ENCODE data around the gene ITGA5.

The ITGA5 gene

GRCh38 chr12:54377797-54378515, 41.1 kb downstream of the ITGA5 start:
- in situ Hi-C loops (cut with HindIII; ENCODE audit: low pct_ligation_motif_present, low pct_unique_long_range_greater_than_20kb, low sequenced_read_pairs): no loop called here
- DNase-seq: no peak

GRCh38 chr12:54377007-54377406, 42.1 kb downstream of the ITGA5 start:
- no peak for DNase-seq
- in situ Hi-C loops (cut with HindIII; ENCODE audit: low pct_ligation_motif_present, low pct_unique_long_range_greater_than_20kb, low sequenced_read_pairs): no loop called here

- in situ Hi-C loops (cut with HindIII; ENCODE audit: low pct_ligation_motif_present, low pct_unique_long_range_greater_than_20kb, low sequenced_read_pairs): no loop called here
- no peak for DNase-seq
Measured at GRCh38 chr12:54376596-54376995, 42.5 kb downstream of the ITGA5 start.

- DNase-seq: no peak
- in situ Hi-C loops (cut with HindIII; ENCODE audit: low pct_ligation_motif_present, low pct_unique_long_range_greater_than_20kb, low sequenced_read_pairs): no loop called here
Measured at GRCh38 chr12:54375259-54375579, 43.8 kb downstream of the ITGA5 start.

- DNase-seq: no peak
- in situ Hi-C loops (cut with HindIII; ENCODE audit: low pct_ligation_motif_present, low pct_unique_long_range_greater_than_20kb, low sequenced_read_pairs): no loop called here
Measured at GRCh38 chr12:54374562-54375258, 44.4 kb downstream of the ITGA5 start.

GRCh38 chr12:54373649-54374561, 45.2 kb downstream of the ITGA5 start:
- DNase-seq: no peak
- in situ Hi-C loops (cut with HindIII; ENCODE audit: low pct_ligation_motif_present, low pct_unique_long_range_greater_than_20kb, low sequenced_read_pairs): no loop called here

- in situ Hi-C loops (cut with HindIII; ENCODE audit: low pct_ligation_motif_present, low pct_unique_long_range_greater_than_20kb, low sequenced_read_pairs): no loop called here
- no peak for DNase-seq
Measured at GRCh38 chr12:54372113-54372806, 46.8 kb downstream of the ITGA5 start.

- in situ Hi-C loops (cut with HindIII; ENCODE audit: low pct_ligation_motif_present, low pct_unique_long_range_greater_than_20kb, low sequenced_read_pairs): no loop called here
- no peak for DNase-seq
Measured at GRCh38 chr12:54371328-54372112, 47.5 kb downstream of the ITGA5 start.

- peak; percentile 92 for DNase-seq
- in situ Hi-C loops (cut with HindIII; ENCODE audit: low pct_ligation_motif_present, low pct_unique_long_range_greater_than_20kb, low sequenced_read_pairs): no loop called here
Measured at GRCh38 chr12:54370171-54370730, 48.8 kb downstream of the ITGA5 start.

GRCh38 chr12:54369597-54370131, 49.4 kb downstream of the ITGA5 start:
- in situ Hi-C loops (cut with HindIII; ENCODE audit: low pct_ligation_motif_present, low pct_unique_long_range_greater_than_20kb, low sequenced_read_pairs): no loop called here

GRCh38 chr12:54368709-54369596, 50.1 kb downstream of the ITGA5 start:
- peak; percentile 93 for DNase-seq
- in situ Hi-C loops (cut with HindIII; ENCODE audit: low pct_ligation_motif_present, low pct_unique_long_range_greater_than_20kb, low sequenced_read_pairs): no loop called here

More at GRCh38 chr12:54369597-54370131, 49.4 kb downstream of the ITGA5 start:
- DNase-seq: no peak

- no peak for DNase-seq
- in situ Hi-C loops (cut with HindIII; ENCODE audit: low pct_ligation_motif_present, low pct_unique_long_range_greater_than_20kb, low sequenced_read_pairs): no loop called here
Measured at GRCh38 chr12:54368025-54368708, 50.9 kb downstream of the ITGA5 start.

GRCh38 chr12:54364413-54364812, 54.7 kb downstream of the ITGA5 start, which contains the start of gene GPR84:
GPR84 (minus strand) TSS chr12:54364486; CDS start chr12:54363851, 635 bp downstream.
- in situ Hi-C loops (cut with HindIII; ENCODE audit: low pct_ligation_motif_present, low pct_unique_long_range_greater_than_20kb, low sequenced_read_pairs): no loop called here

GRCh38 chr12:54363618-54364017, 55.4 kb downstream of the ITGA5 start:
- no peak for DNase-seq
- in situ Hi-C loops (cut with HindIII; ENCODE audit: low pct_ligation_motif_present, low pct_unique_long_range_greater_than_20kb, low sequenced_read_pairs): no loop called here

More at GRCh38 chr12:54364413-54364812, 54.7 kb downstream of the ITGA5 start, which contains the start of gene GPR84:
- DNase-seq: no peak

- DNase-seq: no peak
- in situ Hi-C loops (cut with HindIII; ENCODE audit: low pct_ligation_motif_present, low pct_unique_long_range_greater_than_20kb, low sequenced_read_pairs): no loop called here
Measured at GRCh38 chr12:54363047-54363446, 56.0 kb downstream of the ITGA5 start.

Data from ACHN (cell line).